ENCODE results near the gene ADCY5.

ADCY5 gene

GRCh38 chr3:123320221-123320620 lies 128.7 kb downstream of the ADCY5 start:
- DNase-seq: no peak

- no peak for DNase-seq
These were observed 129.1 kb downstream of the ADCY5 start for GRCh38 chr3:123319760-123320159.

DNA sequence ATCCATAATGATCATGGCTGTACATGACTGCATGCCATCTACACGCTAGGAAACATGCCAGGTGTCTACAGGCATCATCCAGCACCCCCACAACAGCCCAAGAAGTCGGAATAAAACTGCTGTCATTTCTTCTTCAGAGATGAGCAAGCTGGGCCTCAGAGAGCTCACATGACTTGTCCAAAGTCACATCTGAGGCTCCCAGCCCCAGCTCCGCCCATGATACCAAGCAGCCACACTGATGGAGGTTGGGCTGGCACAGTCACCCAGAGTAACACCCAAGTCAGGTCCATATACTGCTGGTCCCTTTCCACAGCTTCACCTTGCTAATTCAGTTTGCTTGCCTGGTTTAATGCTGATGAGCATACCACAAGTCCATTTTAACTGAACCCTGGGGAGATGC lies 130.5 kb downstream of the ADCY5 start:
- DNase-seq: no peak

- DNase-seq: no peak
These were observed 131.2 kb downstream of the ADCY5 start for GRCh38 chr3:123317716-123318115.

GRCh38 chr3:123315271-123315595 lies 133.7 kb downstream of the ADCY5 start:
- DNase-seq: no peak

DNA sequence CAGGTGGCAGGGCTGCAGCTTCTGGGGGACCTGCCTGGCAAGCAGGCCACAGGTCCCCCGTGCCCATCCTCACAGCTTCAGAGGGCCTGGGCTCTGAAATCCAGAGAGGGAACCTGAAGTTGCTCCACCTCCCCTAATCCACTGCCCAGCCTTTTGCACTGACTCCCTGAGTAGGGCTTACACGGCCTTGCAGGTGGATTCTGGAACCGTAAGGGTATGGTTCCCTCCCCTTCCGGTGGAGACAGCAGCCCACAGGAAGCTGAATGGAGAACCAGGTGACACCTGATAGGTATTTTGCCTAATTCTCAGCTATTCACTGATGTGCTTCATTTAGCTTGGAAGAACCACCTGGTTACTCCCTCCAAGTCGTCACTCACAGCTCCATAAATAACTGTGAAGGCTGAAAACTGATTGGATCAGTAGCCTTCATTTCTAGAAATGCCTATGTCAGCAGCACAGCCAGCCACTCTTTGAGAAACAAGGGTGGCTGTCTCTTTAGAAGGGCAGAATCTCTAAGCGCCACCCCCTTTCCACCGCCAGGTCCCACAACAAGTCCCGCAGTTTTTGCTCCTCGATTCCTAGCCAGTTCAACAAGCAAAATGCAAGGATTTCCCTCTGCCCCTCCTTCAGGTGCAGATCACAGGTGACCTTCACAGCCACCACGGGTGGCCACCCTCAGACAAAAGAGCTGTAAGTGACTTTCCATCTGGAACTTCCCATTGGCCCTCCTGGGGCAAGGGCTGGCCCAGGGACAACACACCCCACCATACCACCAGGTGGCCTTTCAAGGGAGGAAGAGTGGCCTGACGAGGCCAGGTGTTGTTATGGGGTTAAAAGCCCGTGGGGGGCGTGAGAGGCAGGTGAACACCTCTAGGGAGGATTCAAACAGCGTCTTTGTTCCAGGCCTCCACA lies 134.3 kb downstream of the ADCY5 start:
- DNase-seq: no peak

DNA sequence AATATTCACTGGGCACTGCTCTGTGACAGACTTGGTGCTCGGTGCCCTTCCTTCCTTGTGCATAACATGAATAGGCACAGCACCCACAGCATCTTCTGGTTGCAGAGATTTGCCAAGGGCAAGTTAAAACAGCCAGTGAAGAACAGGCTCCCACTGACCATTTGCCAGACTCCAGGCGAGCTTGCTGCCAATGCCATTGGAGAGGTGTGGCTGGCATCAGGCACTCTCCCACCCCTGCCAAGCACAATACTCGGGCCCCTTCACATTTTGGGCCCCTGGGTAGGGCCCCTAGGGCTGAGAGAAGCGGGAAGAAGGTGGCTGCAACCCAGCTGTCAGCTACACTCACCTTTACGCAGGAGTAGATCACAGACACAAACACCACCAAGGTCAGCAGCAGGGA lies 135.0 kb downstream of the ADCY5 start:
- DNase-seq: no peak

DNA sequence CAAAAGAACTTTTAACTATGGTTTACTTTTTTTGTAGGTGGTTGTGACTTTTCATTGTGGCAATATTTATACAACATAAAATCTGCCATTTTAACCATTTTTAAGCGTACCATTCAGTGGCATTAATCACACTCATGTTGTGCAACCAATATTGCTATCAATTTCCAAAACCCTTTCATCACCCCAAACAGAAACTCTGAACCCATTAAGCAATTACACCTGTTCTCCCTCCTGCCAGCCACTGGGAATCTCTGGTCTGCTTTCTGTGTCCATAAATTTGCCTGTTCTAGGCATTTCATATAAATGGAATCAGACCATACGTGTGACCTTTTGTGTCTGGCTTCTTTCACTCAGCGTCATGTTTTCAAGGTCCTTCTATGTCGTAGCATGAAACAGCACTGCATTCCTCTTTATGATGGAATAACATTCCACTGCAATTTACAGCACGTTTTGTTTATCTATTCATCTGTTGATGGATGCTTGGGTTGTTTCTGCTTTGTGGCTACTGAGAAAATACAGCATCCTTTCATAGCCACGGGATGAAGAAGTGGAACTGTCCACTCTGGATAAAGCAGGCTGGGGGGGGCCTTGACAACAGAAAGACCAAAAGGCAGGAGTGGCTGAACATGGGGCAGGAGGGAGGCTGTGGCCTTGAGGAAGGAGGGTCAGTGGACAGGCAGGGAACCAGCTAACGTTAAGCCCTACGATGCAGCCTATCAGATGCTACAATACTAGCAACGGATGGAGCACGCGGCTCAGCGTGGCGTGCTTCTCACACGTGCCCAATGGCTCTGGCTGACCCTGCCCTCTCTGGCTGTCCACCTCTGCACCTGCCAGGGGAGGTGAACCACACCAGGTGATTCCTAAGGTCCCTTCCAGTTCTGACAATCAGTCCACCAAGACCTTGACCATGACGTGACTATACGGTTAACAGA lies 136.3 kb downstream of the ADCY5 start:
- DNase-seq: no peak

GRCh38 chr3:123311201-123311600 lies 137.7 kb downstream of the ADCY5 start:
- DNase-seq: no peak

DNA sequence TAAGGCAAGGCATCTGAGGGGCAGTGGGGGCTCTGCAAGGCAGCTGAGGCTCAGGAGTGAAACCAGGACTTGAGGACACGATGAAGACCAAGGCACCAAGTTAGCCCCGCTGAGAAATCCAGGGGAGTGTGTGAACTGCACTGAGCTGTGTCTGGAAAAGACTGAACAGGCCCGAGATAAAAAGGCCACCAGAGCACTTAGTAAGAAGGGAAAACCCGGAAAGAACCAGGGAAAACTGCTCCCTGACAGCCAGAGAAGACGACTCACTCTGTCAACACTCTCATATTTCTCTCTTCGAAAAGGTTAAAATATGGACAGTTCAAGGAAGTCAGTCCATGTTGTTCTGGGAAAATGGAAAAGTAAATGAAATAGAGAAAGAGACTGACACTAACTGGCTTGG lies 138.1 kb downstream of the ADCY5 start:
- no peak for DNase-seq

DNA sequence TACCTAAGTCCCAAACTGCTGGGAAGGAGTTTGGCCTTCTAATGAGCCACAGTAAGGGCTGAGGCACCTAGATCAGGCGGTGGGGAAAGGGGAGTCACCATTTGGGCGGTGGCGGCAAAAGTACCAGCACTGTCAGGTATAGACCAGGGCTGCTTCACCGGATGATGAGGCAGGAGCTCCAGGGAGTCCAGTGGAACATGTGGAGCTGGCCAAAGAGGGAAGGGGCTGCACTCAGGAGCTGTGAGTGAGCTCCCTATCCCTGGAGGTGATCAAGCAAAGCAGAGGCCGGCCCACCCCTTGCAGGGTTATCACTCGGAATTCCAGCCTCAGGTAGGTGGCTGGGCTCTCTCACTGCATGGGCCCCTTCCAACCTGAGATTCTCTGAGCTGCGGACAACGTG lies 138.7 kb downstream of the ADCY5 start:
- no peak for DNase-seq

- DNase-seq: no peak
These were observed 141.8 kb downstream of the ADCY5 start for GRCh38 chr3:123307064-123307463.

- no peak for DNase-seq
These were observed 143.7 kb downstream of the ADCY5 start for GRCh38 chr3:123305192-123305591.

- no peak for DNase-seq
These were observed 144.8 kb downstream of the ADCY5 start for GRCh38 chr3:123303976-123304560.

- DNase-seq: no peak
These were observed 145.9 kb downstream of the ADCY5 start for GRCh38 chr3:123302961-123303360.

- DNase-seq: no peak
These were observed 147.3 kb downstream of the ADCY5 start for GRCh38 chr3:123301331-123302184.

DNA sequence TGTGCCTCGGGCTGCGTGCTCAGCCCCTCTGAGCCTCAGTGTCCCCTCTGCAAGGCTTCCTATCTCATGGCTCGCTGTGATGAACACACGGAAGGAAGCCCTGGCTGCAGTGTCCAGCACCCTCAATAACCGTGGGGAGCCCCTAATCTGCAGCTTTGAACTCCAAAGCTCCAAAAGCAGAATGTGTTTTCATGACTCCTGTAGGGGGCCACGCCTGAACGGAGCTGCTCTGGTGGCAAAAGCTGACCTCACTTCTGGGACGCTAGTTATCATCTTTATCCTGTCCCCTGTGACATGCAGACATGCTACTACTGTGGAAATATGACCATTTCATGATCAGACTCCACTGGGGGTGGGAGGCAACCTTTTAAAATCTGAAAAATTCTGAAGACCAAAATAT lies 148.3 kb downstream of the ADCY5 start:
- DNase-seq: no peak

DNA sequence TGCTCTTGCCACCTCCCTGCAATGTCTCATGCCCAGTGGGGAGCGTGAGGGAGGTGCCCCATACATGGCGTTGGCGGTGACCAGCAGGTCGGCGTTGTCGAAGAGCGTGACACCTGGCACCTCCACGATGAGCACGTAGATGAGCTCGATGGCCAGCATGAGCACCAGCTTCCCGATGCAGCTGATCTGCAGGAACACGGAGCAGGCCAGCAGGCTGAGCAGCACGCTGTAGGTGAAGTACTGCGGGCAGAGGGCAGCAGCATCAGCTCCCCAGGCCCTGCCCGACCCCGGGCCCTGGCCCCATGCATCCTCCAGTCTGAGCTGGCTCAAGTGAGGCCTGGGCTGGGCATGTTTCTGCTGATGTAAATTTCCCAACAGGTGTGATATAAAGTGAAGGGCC lies 148.8 kb downstream of the ADCY5 start:
- DNase-seq: no peak

GRCh38 chr3:123299581-123299980 lies 149.3 kb downstream of the ADCY5 start:
- DNase-seq: no peak

GRCh38 chr3:123298903-123299302 lies 150.0 kb downstream of the ADCY5 start:
- DNase-seq: no peak

GRCh38 chr3:123297627-123297899 lies 151.3 kb downstream of the ADCY5 start:
- DNase-seq: no peak

GRCh38 chr3:123296836-123297626 lies 151.9 kb downstream of the ADCY5 start:
- DNase-seq: no peak

Measured in amniotic stem cell (primary cell).